ENCODE measurements around the gene RIC8B.
"Not testable (repeated sequence)": the region's sequence is repeated elsewhere in the genome, so short reads cannot be mapped to it uniquely, and the experiment has no call there.

GRCh38 chr12:106923594-106923993 lies 149.1 kb downstream of the RIC8B start:
- TF ChIP-seq POLR2AphosphoS5, CTCF (IDR thresholded peaks at IDR 0.05): not testable (repeated sequence)

Measured in suprapubic skin (tissue), 3 donors.